ENCODE data around the gene C6orf62.

DNA sequence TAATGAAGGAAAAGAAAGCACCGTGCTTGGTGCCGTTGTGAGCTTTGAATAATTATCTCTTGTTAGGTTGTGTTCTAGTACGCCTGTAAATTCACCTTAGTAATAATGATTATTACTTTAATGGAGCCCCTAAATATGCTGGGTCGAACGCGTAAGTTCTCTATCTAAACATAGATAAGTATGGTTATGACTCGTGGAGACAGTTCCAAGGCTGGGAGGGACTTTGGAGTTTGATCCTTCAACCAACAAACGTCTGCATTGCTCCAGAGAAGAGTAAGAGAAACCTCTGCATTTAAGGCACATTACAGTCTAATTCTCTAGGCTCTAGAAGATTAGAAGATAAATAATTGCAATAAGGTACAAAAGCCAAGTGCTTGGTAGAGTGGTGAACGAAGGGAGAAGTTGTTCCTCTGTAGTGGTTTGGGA lies 51.6 kb downstream of the C6orf62 start:
- TF ChIP-seq, protein P1, sequence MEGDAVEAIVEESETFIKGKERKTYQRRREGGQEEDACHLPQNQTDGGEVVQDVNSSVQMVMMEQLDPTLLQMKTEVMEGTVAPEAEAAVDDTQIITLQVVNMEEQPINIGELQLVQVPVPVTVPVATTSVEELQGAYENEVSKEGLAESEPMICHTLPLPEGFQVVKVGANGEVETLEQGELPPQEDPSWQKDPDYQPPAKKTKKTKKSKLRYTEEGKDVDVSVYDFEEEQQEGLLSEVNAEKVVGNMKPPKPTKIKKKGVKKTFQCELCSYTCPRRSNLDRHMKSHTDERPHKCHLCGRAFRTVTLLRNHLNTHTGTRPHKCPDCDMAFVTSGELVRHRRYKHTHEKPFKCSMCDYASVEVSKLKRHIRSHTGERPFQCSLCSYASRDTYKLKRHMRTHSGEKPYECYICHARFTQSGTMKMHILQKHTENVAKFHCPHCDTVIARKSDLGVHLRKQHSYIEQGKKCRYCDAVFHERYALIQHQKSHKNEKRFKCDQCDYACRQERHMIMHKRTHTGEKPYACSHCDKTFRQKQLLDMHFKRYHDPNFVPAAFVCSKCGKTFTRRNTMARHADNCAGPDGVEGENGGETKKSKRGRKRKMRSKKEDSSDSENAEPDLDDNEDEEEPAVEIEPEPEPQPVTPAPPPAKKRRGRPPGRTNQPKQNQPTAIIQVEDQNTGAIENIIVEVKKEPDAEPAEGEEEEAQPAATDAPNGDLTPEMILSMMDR (IDR thresholded peaks at IDR 0.05) = no peak
- TF ChIP-seq POLR2A (IDR thresholded peaks at IDR 0.05) = no peak
